GM12801 (cell line): ENCODE data around the gene INTS11.

Experiments used
- CTCF ChIP-seq: IDR thresholded peaks from one replicate; pipeline ENCODE4 v1.5.1; 2011; ENCODE audit warnings: control low read depth; ENCODE audit not compliant: insufficient read length; ENCODE audit errors: extremely low read depth

Gene INTS11

GRCh38 chr1:1293263-1294249 is 30.9 kb downstream of the INTS11 start:
- TF ChIP-seq CTCF, result no peak

DNA sequence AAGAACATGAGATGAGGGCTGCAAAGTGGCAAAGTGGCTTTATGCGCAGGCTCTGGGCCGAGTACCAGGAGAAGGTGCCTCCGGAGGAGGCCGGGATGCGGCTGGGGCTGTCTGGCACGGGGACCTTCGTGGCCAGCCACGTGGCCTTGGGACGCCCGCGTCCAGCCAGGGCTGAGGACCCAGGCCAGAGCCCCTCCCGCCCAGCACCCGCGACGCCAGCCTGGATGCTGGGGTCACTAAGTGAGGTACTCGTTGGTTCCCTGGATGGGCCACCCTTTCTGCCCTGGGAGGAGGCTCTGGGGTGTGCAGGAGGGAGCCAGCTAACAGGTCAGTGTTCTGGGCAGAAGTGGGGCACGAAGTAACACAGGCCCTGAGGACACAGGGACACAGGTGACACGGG is 31.6 kb downstream of the INTS11 start:
- TF ChIP-seq CTCF, result no peak

DNA sequence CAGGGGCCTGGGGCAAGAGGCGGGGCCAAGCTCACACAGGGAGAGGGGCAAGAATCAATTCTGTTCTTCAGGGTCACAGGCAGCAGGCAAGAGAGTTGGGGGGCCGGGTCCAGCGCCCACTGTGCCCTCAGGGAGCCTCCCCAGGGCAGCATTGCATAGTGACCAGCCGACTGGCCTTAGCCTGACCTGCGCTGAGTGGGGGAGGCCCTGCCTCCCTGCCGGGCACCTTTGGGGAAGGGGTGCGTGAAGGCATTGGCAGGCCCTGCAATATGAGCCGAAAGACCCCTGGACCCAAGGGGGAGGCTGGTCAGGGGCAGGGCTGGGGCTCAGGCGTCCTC is 32.0 kb downstream of the INTS11 start:
- no peak for TF ChIP-seq CTCF

DNA sequence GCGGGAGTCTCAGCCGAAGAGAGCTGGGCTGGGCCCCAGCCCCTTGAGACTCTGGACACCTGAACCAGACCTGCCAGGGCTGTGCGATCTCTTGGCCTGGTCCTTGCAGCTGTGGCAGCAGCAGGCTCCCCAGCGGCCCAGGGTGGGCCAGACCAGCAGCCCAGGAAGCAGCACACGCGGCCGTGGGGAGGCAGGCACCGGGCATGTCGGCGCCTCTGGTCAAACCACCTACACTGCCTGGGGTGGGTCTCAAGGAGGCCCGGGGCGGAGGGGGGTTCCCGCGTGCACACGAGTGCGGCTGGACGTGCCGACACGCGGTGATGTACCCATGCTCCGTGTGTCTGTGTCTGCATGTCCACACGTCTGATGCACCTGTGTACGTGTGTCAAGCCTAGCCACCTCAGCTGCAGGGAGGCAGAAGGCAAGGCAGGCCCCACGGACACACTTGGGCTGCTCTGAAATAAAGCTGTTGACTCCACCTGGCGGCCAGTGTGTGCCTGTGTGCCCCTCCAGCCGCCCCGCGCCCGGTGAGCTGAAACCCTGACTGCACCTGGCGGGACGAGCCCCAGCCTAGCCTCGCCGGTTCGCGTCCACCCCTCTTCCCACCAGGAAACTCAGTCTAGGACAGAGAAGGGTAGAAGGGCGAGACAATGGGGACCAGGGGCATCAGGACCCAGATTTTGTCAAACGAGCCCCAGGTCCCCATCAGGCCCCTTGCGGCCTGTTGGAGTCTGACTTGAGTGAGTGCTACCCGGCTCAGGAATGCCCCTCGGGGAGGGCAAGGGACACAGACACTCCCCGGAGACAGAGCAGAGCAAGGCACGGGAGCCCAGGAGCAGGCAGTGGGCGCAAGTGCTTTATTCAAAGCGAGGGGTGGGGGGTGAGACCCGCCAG is 32.7 kb downstream of the INTS11 start:
- TF ChIP-seq CTCF, result no peak

GRCh38 chr1:1291023-1291528 is 33.4 kb downstream of the INTS11 start:
- TF ChIP-seq CTCF, result no peak

DNA sequence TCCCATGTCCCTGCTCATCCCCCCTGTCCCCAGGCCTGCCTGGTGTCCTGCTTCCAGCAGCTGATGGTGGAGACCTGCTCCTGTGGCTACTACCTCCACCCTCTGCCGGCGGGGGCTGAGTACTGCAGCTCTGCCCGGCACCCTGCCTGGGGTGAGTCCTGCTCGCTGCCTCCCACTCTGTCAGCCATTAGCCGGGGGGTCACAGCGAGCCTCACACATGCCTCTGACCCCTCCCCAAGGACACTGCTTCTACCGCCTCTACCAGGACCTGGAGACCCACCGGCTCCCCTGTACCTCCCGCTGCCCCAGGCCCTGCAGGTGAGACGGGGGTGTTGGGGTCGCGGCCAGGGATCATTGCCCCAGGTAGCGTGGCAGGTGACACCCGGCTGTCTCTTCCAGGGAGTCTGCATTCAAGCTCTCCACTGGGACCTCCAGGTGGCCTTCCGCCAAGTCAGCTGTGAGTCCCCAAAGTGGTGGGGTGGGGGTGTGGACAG is 34.2 kb downstream of the INTS11 start:
- TF ChIP-seq CTCF, result no peak
